Karpas-422 (cell line): ENCODE data around the gene RGL3. TPM values are rescaled to one million over a fixed set of nuclear protein-coding genes. Genes with fewer than 3 reads are reported as not detected.

ENCODE experiments used
- DNase-seq: peaks from one replicate; pipeline ENCODE4 v3.0.0-alpha.2; 2015
- H2AFZ ChIP-seq: fragments of 200-600 bp; sonication (generic); 2 replicates; pipeline ENCODE4 v1.6.1; 2014; ENCODE audit warnings: antibody characterized with exemption, low read length, mixed read lengths
- H3K27ac ChIP-seq: fragments of 200-600 bp; sonication (generic); 2 replicates; pipeline ENCODE4 v1.5.1; 2014; ENCODE audit warnings: mild to moderate bottlenecking, low read length, moderate library complexity
- H3K27me3 ChIP-seq: fragments of 200-600 bp; sonication (generic); 2 replicates; pipeline ENCODE4 v1.6.1; 2014; ENCODE audit warnings: low read length, mixed read lengths
- H3K36me3 ChIP-seq: fragments of 200-600 bp; sonication (generic); 2 replicates; pipeline ENCODE4 v1.6.1; 2014; ENCODE audit warnings: low read length, mixed read lengths; ENCODE audit not compliant: insufficient read depth
- H3K4me1 ChIP-seq: fragments of 200-600 bp; sonication (generic); 2 replicates; pipeline ENCODE4 v1.6.1; 2014; ENCODE audit warnings: mild to moderate bottlenecking, low read length, mixed read lengths
- H3K4me2 ChIP-seq: fragments of 200-600 bp; sonication (generic); 2 replicates; pipeline ENCODE4 v1.6.1; 2014; ENCODE audit warnings: low read length, low read depth, mild to moderate bottlenecking; ENCODE audit not compliant: poor library complexity, severe bottlenecking
- H3K4me3 ChIP-seq: fragments of 200-600 bp; sonication (generic); 2 replicates; pipeline ENCODE4 v1.5.1; 2014; ENCODE audit warnings: mild to moderate bottlenecking, antibody characterized with exemption, low read length, mixed read lengths
- H3K79me2 ChIP-seq: fragments of 200-600 bp; sonication (generic); 2 replicates; pipeline ENCODE4 v1.6.1; 2014; ENCODE audit warnings: mild to moderate bottlenecking, low read length, mixed read lengths
- H3K9ac ChIP-seq: fragments of 200-600 bp; sonication (generic); 2 replicates; pipeline ENCODE4 v1.6.0; 2014; ENCODE audit warnings: low read length
- H3K9me2 ChIP-seq: fragments of 200-600 bp; sonication (generic), shearing (Covaris generic); replicated peaks from 2 replicates; pipeline ENCODE4 v1.6.0; 2014; ENCODE audit warnings: mild to moderate bottlenecking, low read length, moderate library complexity; ENCODE audit not compliant: insufficient read depth
- H3K9me3 ChIP-seq: fragments of 300-700, 200-600 bp; sonication (generic); 2 replicates; pipeline ENCODE4 v1.6.1; 2014; ENCODE audit warnings: low read length, mixed read lengths
- H4K20me1 ChIP-seq: fragments of 200-600 bp; sonication (generic); 2 replicates; pipeline ENCODE4 v1.6.1; 2014; ENCODE audit warnings: mild to moderate bottlenecking, antibody characterized with exemption, low read length, low read depth; ENCODE audit not compliant: insufficient read depth
- total RNA-seq: library from RNA; depleted of rRNA; stranded (reverse); fragments of >200 nt; shearing (Covaris generic); gene quantifications from 2 replicates; pipeline ENCODE4 v1.2.3, GENCODE V29; 2014; ENCODE audit warnings: low replicate concordance

RGL3 gene
- total RNA-seq, 1 experiment from 2014 or later: not detected

DNA sequence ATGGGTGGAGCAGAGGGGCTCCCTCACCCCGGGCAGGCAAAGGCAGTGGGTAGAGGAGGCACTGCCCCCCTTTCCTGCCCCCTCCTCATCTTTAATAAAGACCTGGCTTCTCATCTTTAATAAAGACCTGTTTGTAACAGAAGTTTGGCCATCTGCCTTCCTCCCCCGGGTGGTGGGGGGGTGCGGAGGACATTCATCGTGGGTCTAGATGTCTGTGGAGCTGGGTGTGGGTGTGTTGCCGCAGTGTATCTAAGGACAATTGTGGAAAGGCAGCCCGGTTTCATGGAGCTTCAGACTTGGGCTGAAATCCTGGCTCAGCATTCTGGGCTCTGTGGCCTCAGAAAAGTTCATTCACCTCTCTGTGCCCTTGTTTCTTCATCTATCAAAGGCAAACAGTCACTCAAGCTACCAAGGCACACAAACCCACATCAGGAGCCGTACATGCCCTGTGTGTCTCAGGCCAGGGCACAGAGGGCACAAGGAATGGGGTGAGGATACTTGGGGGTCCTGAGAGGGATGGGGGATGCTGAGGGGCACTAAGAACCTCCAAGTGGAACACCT, 53.5 kb downstream of the RGL3 start:
- Histone ChIP-seq H3K9ac (no peak overlapping the region), H3K36me3 (no peaks in the 10 kb centered on the region), H3K27ac (no peak overlapping the region), H3K79me2 (no peaks in the 10 kb centered on the region), H3K9me3 (no peaks in the 10 kb centered on the region), H3K4me2 (no peak overlapping the region), H3K4me1 (no peaks in the 10 kb centered on the region), H4K20me1 (no peaks in the 10 kb centered on the region), H3K9me2 (no peaks in the 10 kb centered on the region), H3K4me3 (no peak overlapping the region), H2AFZ (no peak overlapping the region), H3K27me3 (no peaks in the 10 kb centered on the region)
- no peak for DNase-seq

DNA sequence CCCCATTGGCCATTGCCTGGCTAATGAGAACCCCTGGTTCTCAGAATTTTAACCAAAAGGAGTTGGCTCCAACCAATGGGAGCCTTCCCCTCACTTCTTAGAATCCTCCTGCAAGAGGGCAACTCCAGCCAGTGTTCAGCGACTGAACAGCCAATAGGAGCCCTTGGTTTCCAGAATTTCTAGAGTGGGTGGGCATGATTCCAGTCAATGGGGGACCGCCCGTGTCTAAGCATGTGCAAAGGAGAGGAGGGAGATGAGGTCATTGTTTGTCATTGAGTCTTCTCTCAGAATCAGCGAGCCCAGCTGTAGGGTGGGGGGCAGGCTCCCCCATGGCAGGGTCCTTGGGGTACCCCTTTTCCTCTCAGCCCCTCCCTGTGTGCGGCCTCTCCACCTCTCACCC, 54.2 kb downstream of the RGL3 start:
- Histone ChIP-seq H3K9me3 (no peaks in the 10 kb centered on the region), H3K79me2 (no peaks in the 10 kb centered on the region), H3K27me3 (no peaks in the 10 kb centered on the region), H3K4me3 (no peak overlapping the region), H2AFZ (no peak overlapping the region), H3K36me3 (no peaks in the 10 kb centered on the region), H3K27ac (no peak overlapping the region), H3K4me2 (no peak overlapping the region), H3K9ac (no peak overlapping the region), H3K4me1 (no peaks in the 10 kb centered on the region), H4K20me1 (no peaks in the 10 kb centered on the region), H3K9me2 (no peaks in the 10 kb centered on the region)
- DNase-seq: no peak

GRCh38 chr19:11364296-11364904, 54.7 kb downstream of the RGL3 start:
- Histone ChIP-seq H3K4me3 (no peak overlapping the region), H3K9me3 (no peaks in the 10 kb centered on the region), H3K36me3 (no peaks in the 10 kb centered on the region), H3K4me2 (no peak overlapping the region), H3K79me2 (no peaks in the 10 kb centered on the region), H3K4me1 (no peaks in the 10 kb centered on the region), H3K9me2 (no peaks in the 10 kb centered on the region), H2AFZ (no peak overlapping the region), H3K27me3 (no peaks in the 10 kb centered on the region), H4K20me1 (no peaks in the 10 kb centered on the region), H3K9ac (no peak overlapping the region), H3K27ac (no peak overlapping the region)
- no peak for DNase-seq

DNA sequence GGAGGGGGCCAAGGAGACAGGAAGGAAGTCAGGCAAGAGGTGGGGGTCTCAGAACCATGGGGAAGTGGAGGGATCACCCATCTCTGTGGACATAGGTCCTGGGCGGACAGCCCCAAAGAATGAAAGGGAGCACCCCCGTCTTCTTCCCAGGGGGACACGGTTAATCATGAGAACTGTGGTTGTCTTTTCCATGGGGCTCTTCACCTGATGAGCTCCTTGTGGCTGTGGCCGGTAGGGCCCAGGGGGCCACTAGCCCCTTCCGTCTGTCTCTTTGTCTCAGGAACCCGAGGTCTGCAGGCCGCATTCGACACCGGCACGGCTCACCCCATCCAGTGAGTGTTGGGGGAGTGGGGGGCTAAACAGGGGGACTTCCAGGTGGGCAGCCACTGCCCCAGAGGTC, 55.2 kb downstream of the RGL3 start:
- Histone ChIP-seq H3K4me1 (no peaks in the 10 kb centered on the region), H3K27ac (no peak overlapping the region), H3K4me3 (no peak overlapping the region), H3K27me3 (no peaks in the 10 kb centered on the region), H3K4me2 (no peak overlapping the region), H4K20me1 (no peaks in the 10 kb centered on the region), H3K79me2 (no peaks in the 10 kb centered on the region), H2AFZ (no peak overlapping the region), H3K9ac (no peak overlapping the region), H3K9me3 (no peaks in the 10 kb centered on the region), H3K36me3 (no peaks in the 10 kb centered on the region), H3K9me2 (no peaks in the 10 kb centered on the region)
- DNase-seq: no peak

DNA sequence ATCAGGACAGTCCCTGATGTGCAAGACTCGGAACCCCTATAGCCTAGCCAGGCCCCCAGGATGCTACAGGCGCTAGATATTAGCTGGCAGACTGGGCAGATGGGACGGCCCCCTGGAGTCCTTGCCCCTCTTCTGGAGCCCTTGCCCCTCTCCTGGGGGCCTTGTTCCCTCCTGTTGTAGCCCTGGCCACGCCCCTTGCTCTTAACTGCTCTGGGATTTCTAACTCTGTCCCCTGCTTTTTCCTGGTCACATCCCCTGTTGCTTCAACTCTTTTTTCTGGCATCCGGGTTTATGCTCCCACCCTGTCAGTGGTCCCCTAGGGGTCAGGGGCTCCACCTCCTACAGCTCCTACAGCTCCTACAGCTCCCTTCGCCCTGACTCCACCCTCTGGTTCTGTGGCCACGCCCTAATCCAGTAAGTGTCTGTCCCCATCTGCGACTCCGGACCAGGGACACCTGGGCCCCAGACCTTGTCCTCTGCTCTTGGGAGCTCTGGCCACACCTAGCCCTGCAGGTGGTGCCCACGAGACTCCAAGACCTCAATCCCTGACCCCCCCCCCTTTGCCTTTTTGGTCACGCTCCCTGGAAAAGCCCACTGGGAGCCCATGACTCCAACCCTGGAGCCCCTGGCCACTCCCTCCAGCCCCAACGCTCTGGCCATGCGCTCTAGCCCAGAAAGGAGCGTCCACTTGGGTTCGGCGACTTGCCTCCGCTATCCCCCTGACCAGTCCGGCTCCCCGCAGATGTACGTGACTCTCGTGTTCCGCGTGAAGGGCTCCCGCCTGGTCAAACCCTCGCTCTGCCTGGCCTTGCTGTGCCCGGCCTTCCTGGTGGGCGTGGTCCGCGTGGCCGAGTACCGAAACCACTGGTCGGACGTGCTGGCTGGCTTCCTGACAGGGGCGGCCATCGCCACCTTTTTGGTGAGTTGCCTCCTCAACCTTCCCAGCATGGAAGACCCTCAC, 57.1 kb downstream of the RGL3 start:
- Histone ChIP-seq H3K4me1 (no peaks in the 10 kb centered on the region), H4K20me1 (no peaks in the 10 kb centered on the region), H3K9me2 (no peaks in the 10 kb centered on the region), H3K9me3 (no peaks in the 10 kb centered on the region), H3K9ac (no peak overlapping the region), H3K27me3 (no peaks in the 10 kb centered on the region), H3K36me3 (no peaks in the 10 kb centered on the region), H2AFZ (no peak overlapping the region), H3K79me2 (no peaks in the 10 kb centered on the region), H3K4me3 (no peak overlapping the region), H3K4me2 (no peak overlapping the region), H3K27ac (no peak overlapping the region)
- no peak for DNase-seq

DNA sequence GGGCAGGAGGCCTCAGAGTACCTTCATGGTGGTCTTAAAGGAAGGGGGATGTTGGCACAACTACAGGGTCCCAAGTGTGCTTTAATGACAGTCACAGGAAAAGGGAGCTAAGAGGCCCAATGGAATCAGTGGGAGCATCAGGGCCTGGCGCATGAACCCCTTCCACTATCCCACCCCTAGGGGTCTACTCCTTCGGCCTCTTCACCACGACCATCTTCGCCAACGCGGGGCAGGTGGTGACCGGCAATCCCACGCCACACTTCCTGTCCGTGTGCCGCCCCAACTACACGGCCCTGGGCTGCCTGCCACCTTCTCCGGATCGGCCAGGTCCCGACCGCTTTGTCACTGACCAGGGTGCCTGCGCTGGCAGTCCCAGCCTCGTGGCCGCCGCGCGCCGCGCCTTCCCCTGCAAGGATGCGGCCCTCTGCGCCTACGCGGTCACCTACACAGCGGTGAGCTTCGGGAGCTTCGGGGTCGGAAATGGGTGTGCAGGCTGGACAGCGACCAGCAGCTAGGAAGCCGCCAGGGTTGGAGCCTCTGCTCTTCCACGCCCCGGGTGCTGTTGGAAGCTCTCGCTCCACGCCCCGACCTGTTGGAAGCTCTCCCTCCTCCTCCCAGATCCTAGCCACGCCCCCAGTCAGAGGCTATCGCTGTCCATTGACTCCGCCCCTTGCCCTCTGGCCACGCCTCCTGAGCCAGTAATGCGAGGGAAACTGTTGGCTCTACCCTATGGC, 57.9 kb downstream of the RGL3 start:
- Histone ChIP-seq H3K9me2 (no peaks in the 10 kb centered on the region), H4K20me1 (no peaks in the 10 kb centered on the region), H3K36me3 (no peaks in the 10 kb centered on the region), H3K27me3 (no peaks in the 10 kb centered on the region), H2AFZ (no peak overlapping the region), H3K4me1 (no peaks in the 10 kb centered on the region), H3K4me2 (no peak overlapping the region), H3K9ac (no peak overlapping the region), H3K79me2 (no peaks in the 10 kb centered on the region), H3K4me3 (no peak overlapping the region), H3K27ac (no peak overlapping the region), H3K9me3 (no peaks in the 10 kb centered on the region)
- DNase-seq: peak; percentile 69

DNA sequence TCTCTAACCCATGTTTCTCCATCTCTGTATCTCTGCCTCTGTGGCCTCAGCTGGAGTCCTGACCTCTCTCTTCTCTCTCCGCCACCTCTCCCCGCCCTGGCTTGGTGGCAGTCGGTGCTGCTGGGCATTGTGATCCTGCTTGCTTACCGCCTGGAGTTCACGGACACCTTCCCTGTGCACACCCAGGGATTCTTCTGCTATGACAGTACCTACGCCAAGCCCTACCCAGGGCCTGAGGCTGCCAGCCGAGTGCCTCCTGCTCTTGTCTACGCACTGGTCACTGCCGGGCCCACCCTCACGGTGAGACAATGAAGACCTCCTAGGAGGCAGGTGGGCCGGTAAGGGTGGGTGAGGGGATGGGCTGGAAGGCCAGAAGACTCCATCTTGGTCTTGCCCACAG, 59.7 kb downstream of the RGL3 start:
- H3K27ac ChIP-seq: no peak overlapping the region
- H3K9ac ChIP-seq: no peak overlapping the region
- H2AFZ ChIP-seq: no peak overlapping the region
- H3K4me1 ChIP-seq: no peaks in the 10 kb centered on the region
- no peaks in the 10 kb centered on the region for H4K20me1 ChIP-seq
- DNase-seq: no peak
- H3K9me2 ChIP-seq: no peaks in the 10 kb centered on the region
- no peaks in the 10 kb centered on the region for H3K27me3 ChIP-seq
- no peaks in the 10 kb centered on the region for H3K79me2 ChIP-seq
- H3K4me2 ChIP-seq: no peak overlapping the region
- H3K36me3 ChIP-seq: no peaks in the 10 kb centered on the region
- H3K4me3 ChIP-seq: no peak overlapping the region
- H3K9me3 ChIP-seq: no peaks in the 10 kb centered on the region
